ENCODE results near the gene GNA12. TPM values are rescaled to one million over a fixed set of nuclear protein-coding genes. Genes with fewer than 3 reads are reported as not detected.

GNA12 gene
- total RNA-seq, 1 donor from 2014 or later = 34.7 TPM

GRCh38 chr7:2818121-2818520 lies 26.0 kb downstream of the GNA12 start:
- Histone ChIP-seq H3K4me1 (peaks cover 37% of the 10 kb centered on the region), H3K36me3 (no peaks in the 10 kb centered on the region), H4K20me1 (ENCODE audit: low read depth) (peaks cover 38% of the 10 kb centered on the region), H2AFZ (replicated peaks) (no peak overlapping the region), H3F3A (ENCODE audit: low read depth) (peaks cover 28% of the 10 kb centered on the region), H3K27me3 (no peaks in the 10 kb centered on the region), H3K27ac (no peak overlapping the region), H3K9me3 (ENCODE audit: low read depth) (no peaks in the 10 kb centered on the region), H3K9ac (no peak overlapping the region), H3K4me2 (no peak overlapping the region), H3K79me2 (ENCODE audit: low read depth) (peaks cover 100% of the 10 kb centered on the region), H3K4me3 (no peak overlapping the region)
- Mint-ChIP-seq H3K4me3 (no peak overlapping the region), H3K9me3 (peaks cover 9% of the 10 kb centered on the region), H3K4me1 (peaks cover 34% of the 10 kb centered on the region), H3K36me3 (peaks cover 32% of the 10 kb centered on the region), H3K27ac (no peak overlapping the region), H3K27me3 (ENCODE audit: insufficient read depth, low read depth) (peaks cover 12% of the 10 kb centered on the region)
- TF ChIP-seq EZH2phosphoT487 (IDR thresholded peaks at IDR 0.05) (no peak), EZH2 (IDR thresholded peaks at IDR 0.05) (no peak), CTCF (IDR thresholded peaks at IDR 0.05) (no peak)
- no peak for DNase-seq (ENCODE audit: low spot score)

- peaks cover 11% of the 10 kb centered on the region for H3K9me3 Mint-ChIP-seq
- Histone ChIP-seq H4K20me1 (ENCODE audit: low read depth) (peaks cover 36% of the 10 kb centered on the region), H3K27ac (no peak overlapping the region), H3K4me1 (peaks cover 37% of the 10 kb centered on the region), H3K4me2 (no peak overlapping the region), H2AFZ (replicated peaks) (no peak overlapping the region), H3K36me3 (no peaks in the 10 kb centered on the region), H3K4me3 (no peak overlapping the region), H3K79me2 (ENCODE audit: low read depth) (peaks cover 100% of the 10 kb centered on the region), H3F3A (ENCODE audit: low read depth) (peaks cover 27% of the 10 kb centered on the region), H3K9me3 (ENCODE audit: low read depth) (no peaks in the 10 kb centered on the region), H3K9ac (no peak overlapping the region), H3K27me3 (no peaks in the 10 kb centered on the region)
- H3K27ac Mint-ChIP-seq = no peak overlapping the region
- no peak for DNase-seq (ENCODE audit: low spot score)
- peaks cover 12% of the 10 kb centered on the region for H3K27me3 Mint-ChIP-seq (ENCODE audit: insufficient read depth, low read depth)
- H3K4me3 Mint-ChIP-seq = no peak overlapping the region
- peaks cover 32% of the 10 kb centered on the region for H3K36me3 Mint-ChIP-seq
- TF ChIP-seq EZH2phosphoT487 (IDR thresholded peaks at IDR 0.05) (no peak), CTCF (IDR thresholded peaks at IDR 0.05) (no peak), EZH2 (IDR thresholded peaks at IDR 0.05) (no peak)
- H3K4me1 Mint-ChIP-seq = peaks cover 34% of the 10 kb centered on the region
Observed at GRCh38 chr7:2817456-2817855, 26.7 kb downstream of the GNA12 start.

GRCh38 chr7:2815875-2816245 lies 28.2 kb downstream of the GNA12 start:
- H3K4me3 Mint-ChIP-seq = no peak overlapping the region
- peaks cover 14% of the 10 kb centered on the region for H3K9me3 Mint-ChIP-seq
- H3K27me3 Mint-ChIP-seq (ENCODE audit: insufficient read depth, low read depth) = peaks cover 11% of the 10 kb centered on the region
- Histone ChIP-seq H3K9me3 (ENCODE audit: low read depth) (no peaks in the 10 kb centered on the region), H3K4me1 (peaks cover 23% of the 10 kb centered on the region), H3K36me3 (no peaks in the 10 kb centered on the region), H3K9ac (no peak overlapping the region), H3K4me3 (no peak overlapping the region), H3K27ac (no peak overlapping the region), H2AFZ (replicated peaks) (no peak overlapping the region), H3K79me2 (ENCODE audit: low read depth) (peaks cover 98% of the 10 kb centered on the region), H3K27me3 (no peaks in the 10 kb centered on the region), H3F3A (ENCODE audit: low read depth) (peaks cover 12% of the 10 kb centered on the region), H3K4me2 (no peak overlapping the region), H4K20me1 (ENCODE audit: low read depth) (peaks cover 23% of the 10 kb centered on the region)
- TF ChIP-seq EZH2phosphoT487 (IDR thresholded peaks at IDR 0.05) = no peak
- TF ChIP-seq EZH2 (IDR thresholded peaks at IDR 0.05) = no peak
- no peak for TF ChIP-seq CTCF (IDR thresholded peaks at IDR 0.05)
- H3K36me3 Mint-ChIP-seq = peaks cover 40% of the 10 kb centered on the region
- DNase-seq (ENCODE audit: low spot score) = no peak
- peak overlapping the region; percentile 21 for H3K27ac Mint-ChIP-seq
- peaks cover 21% of the 10 kb centered on the region for H3K4me1 Mint-ChIP-seq

Data from neural progenitor cell (in vitro differentiated cells).